Measurements from ENCODE around the gene ARHGAP35.

DNA sequence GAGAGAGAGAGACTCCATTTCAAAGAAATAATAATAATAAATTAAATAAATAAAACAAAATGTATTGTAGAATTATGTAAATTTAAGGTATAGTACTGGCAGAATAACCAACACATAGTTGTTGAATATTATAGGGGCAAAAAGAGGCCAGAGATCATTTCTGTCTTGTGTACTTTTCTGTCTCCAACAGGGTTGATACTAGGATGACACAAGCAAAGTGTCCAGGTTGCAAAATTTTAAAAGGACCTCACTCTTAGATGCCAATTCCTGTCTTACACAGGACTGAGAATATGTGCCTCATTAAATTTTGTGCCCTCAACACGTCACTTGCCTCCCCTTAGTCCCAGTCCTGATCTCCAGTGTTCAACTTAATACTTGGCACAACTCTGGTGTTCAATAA, 8.0 kb upstream of the ARHGAP35 start:
- TF ChIP-seq POLR2A (IDR thresholded peaks at IDR 0.05; ENCODE audit: low read depth, low read length) (no peak), PKNOX1 (IDR thresholded peaks at IDR 0.05) (no peak), EZH2 (IDR thresholded peaks at IDR 0.05; ENCODE audit: borderline replicate concordance, control insufficient read depth, low read depth, low read length) (no peak), BMI1 (IDR thresholded peaks at IDR 0.05; ENCODE audit: borderline replicate concordance) (no peak), POLR2AphosphoS5 (IDR thresholded peaks at IDR 0.05; ENCODE audit: low read length) (no peak), E4F1 (IDR thresholded peaks at IDR 0.05; ENCODE audit: borderline replicate concordance, partially characterized antibody) (no peak), JUNB (IDR thresholded peaks at IDR 0.05) (no peak), EP300 (IDR thresholded peaks at IDR 0.05; ENCODE audit: borderline replicate concordance in 1 of 2, control insufficient read depth in 1 of 2, low read depth in 2 of 2, low read length in 2 of 2) (no peak)

Data from GM12878 (cell line).